Glutamatergic neuron (in vitro differentiated cells): ENCODE results near the gene ZNF587B. TPM values are rescaled to one million over a fixed set of nuclear protein-coding genes. Genes with fewer than 3 reads are reported as not detected.
"Not testable (repeated sequence)": the region's sequence is repeated elsewhere in the genome, so short reads cannot be mapped to it uniquely, and the experiment has no call there.

ENCODE experiments used
- DNase-seq: peaks from one replicate; pipeline ENCODE4 v3.0.0; 2022
- H3K27ac Mint-ChIP-seq: one replicate; pipeline ENCODE4 v1.8.0; 2020; ENCODE audit warnings: mild to moderate bottlenecking, mixed read lengths, inconsistent platforms; ENCODE audit not compliant: unreplicated experiment
- H3K27me3 Mint-ChIP-seq: one replicate; pipeline ENCODE4 v1.8.0; 2020; ENCODE audit warnings: mild to moderate bottlenecking, moderate library complexity, mixed read lengths, inconsistent platforms; ENCODE audit not compliant: unreplicated experiment
- H3K36me3 Mint-ChIP-seq: one replicate; pipeline ENCODE4 v1.8.0; 2020; ENCODE audit warnings: mild to moderate bottlenecking, mixed read lengths, inconsistent platforms; ENCODE audit not compliant: unreplicated experiment
- H3K4me1 Mint-ChIP-seq: one replicate; pipeline ENCODE4 v1.8.0; 2020; ENCODE audit warnings: mild to moderate bottlenecking, low read depth, mixed read lengths, inconsistent platforms; ENCODE audit not compliant: unreplicated experiment
- H3K4me3 Mint-ChIP-seq: one replicate; pipeline ENCODE4 v1.8.0; 2020; ENCODE audit warnings: mild to moderate bottlenecking, mixed read lengths, inconsistent platforms; ENCODE audit not compliant: unreplicated experiment
- H3K9me3 Mint-ChIP-seq: one replicate; pipeline ENCODE4 v1.8.0; 2020; ENCODE audit warnings: mild to moderate bottlenecking, moderate library complexity, mixed read lengths, inconsistent platforms; ENCODE audit not compliant: unreplicated experiment
- total RNA-seq: library from RNA; stranded (reverse); fragmentation: NEBNext Ultra II Directional; extraction: Animal tissue kit (Norgen Biotek cat#: 25700); gene quantifications from one replicate; pipeline ENCODE4 v1.2.1, GENCODE V29; 2021; ENCODE audit not compliant: unreplicated experiment
- TF ChIP-seq, protein P1 (sequence below): fragments of 200-600 bp; sonication (generic); IDR thresholded peaks from one replicate; pipeline ENCODE4 v1.5.0; 2021; ENCODE audit not compliant: partially characterized antibody, unreplicated experiment

The ZNF587B gene
- total RNA-seq, 1 donor from 2014 or later: 16.9 TPM

DNA sequence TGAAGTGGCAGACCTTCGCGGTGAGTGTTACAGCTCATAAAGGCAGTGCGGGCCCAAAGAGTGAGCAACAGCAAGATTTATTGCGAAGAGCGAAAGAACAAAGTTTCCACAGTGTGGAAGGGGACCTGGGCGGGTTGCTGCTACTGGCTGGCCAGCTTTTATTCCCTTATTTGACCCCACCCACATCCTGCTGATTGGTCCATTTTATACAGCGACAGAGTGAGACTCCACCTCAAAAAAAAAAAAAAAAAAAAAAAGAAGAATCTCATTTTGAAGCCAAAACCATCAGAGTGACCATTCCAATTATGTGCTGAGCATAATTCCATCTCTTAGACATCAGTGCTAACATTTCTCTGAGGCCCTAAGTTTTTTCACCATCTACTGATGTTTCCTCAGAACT, 13.4 kb upstream of the ZNF587B start:
- TF ChIP-seq, protein P1, sequence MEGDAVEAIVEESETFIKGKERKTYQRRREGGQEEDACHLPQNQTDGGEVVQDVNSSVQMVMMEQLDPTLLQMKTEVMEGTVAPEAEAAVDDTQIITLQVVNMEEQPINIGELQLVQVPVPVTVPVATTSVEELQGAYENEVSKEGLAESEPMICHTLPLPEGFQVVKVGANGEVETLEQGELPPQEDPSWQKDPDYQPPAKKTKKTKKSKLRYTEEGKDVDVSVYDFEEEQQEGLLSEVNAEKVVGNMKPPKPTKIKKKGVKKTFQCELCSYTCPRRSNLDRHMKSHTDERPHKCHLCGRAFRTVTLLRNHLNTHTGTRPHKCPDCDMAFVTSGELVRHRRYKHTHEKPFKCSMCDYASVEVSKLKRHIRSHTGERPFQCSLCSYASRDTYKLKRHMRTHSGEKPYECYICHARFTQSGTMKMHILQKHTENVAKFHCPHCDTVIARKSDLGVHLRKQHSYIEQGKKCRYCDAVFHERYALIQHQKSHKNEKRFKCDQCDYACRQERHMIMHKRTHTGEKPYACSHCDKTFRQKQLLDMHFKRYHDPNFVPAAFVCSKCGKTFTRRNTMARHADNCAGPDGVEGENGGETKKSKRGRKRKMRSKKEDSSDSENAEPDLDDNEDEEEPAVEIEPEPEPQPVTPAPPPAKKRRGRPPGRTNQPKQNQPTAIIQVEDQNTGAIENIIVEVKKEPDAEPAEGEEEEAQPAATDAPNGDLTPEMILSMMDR: no peak
- no peak for DNase-seq
- Mint-ChIP-seq H3K36me3 (no peaks in the 10 kb centered on the region), H3K27ac (no peak overlapping the region), H3K4me1 (peaks cover 23% of the 10 kb centered on the region), H3K9me3 (peaks cover 1% of the 10 kb centered on the region), H3K4me3 (peak overlapping the region; percentile 36), H3K27me3 (peaks cover 5% of the 10 kb centered on the region)

DNA sequence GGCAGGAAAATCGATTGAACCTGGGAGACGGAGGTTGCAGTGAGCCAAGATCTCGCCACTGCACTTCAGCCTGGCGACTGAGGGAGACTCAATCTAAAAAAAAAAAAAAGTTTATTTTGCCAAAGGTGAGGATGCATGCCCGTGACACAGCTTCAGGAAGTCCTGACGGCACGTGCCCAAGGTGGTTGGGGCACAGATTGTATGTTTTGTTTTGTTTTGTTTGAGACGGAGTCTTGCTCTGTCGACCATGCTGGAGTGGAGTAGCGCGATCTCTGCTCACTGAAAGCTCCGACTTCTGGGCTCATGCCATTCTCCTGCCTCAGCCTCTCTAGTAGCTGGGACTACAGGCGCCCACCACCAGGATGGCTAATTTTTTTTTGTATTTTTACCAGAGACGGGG, 12.1 kb upstream of the ZNF587B start:
- H3K9me3 Mint-ChIP-seq: peaks cover 3% of the 10 kb centered on the region
- peaks cover 26% of the 10 kb centered on the region for H3K4me1 Mint-ChIP-seq
- H3K4me3 Mint-ChIP-seq: peak overlapping the region; percentile 78
- DNase-seq: no peak
- TF ChIP-seq, protein P1: no peak
- H3K36me3 Mint-ChIP-seq: peaks cover 8% of the 10 kb centered on the region
- peaks cover 5% of the 10 kb centered on the region for H3K27me3 Mint-ChIP-seq
- H3K27ac Mint-ChIP-seq: no peak overlapping the region

DNA sequence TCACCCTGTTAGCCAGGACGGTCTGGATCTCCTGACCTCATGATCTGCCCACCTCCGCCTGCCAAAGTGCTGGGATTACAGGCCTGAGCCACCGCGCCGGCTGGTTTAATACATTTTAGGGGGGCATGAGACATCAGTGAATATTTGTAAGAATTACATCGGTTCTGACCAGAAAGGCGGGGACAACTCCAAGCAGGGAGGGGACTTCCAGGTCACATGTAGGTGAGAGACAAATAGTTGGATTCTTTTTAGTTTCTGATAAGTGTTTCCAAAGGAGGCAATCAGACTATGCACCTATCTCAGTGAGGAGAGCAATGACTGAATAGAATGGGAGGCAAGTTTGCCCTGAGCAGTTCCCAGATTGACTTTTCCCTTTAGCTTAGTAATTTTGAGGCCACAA, 11.7 kb upstream of the ZNF587B start:
- H3K27ac Mint-ChIP-seq: no peak overlapping the region
- H3K4me3 Mint-ChIP-seq: peak overlapping the region; percentile 78
- peaks cover 5% of the 10 kb centered on the region for H3K27me3 Mint-ChIP-seq
- DNase-seq: no peak
- peaks cover 8% of the 10 kb centered on the region for H3K36me3 Mint-ChIP-seq
- H3K4me1 Mint-ChIP-seq: peaks cover 27% of the 10 kb centered on the region
- TF ChIP-seq, protein P1: no peak
- peaks cover 3% of the 10 kb centered on the region for H3K9me3 Mint-ChIP-seq

DNA sequence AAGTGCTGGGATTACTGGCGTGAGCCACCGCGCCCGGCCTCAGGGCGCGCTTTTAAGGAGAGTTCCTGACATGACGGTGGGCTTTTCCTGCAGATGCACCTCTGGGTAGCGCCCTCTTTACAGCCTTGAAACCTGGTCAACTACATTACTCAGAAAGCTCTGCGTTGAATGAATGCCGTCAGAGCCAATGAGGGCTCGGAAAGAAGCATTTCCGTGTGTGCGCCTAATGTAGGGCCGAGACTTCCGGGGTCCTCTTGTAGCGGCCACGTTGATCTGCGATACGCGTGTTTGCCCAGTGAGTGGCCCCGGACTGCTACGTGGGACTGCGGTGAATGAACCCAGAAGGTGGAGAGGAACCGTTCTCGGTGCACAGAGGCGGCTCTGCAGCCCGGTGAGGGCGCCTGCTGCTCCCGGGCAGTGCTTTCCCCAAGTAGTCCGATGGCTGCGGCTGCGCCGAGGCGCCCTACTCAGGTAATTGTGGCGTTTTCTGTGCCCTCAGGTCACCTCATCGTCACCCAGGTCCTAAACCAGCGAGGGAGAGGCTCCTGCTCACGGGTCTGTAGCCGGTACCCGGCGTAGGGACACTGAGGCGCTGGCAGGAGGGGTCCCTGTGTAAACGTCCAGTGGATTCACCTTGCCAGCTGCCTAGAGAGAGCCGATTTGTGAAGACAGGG, 10.5 kb upstream of the ZNF587B start:
- peaks cover 27% of the 10 kb centered on the region for H3K4me1 Mint-ChIP-seq
- peak overlapping the region; percentile 95 for H3K4me3 Mint-ChIP-seq
- peaks cover 8% of the 10 kb centered on the region for H3K36me3 Mint-ChIP-seq
- H3K27me3 Mint-ChIP-seq: peaks cover 5% of the 10 kb centered on the region
- peak overlapping the region; percentile 72 for H3K27ac Mint-ChIP-seq
- TF ChIP-seq, protein P1: no peak
- peak; percentile 74 for DNase-seq
- peaks cover 3% of the 10 kb centered on the region for H3K9me3 Mint-ChIP-seq

DNA sequence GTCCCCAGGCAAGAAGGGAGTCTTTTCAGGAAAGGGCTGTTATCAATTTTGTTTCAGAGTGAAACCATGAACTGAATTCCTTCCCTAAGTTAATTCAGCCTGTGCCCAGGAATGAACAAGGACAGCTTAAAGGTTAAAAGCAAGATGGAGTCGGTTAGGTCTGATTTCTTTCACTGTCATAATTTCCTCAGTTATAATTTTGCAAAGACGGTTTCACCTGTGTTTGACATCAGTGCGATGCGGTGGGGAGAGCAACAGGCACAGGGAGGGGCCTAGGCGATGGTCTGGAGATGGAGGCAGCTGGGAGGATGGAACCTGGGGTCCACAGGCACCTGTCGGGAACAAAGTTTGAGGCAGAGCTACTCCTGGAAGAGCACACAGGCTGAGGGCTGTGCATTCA, 9.5 kb upstream of the ZNF587B start:
- Mint-ChIP-seq H3K27me3 (peaks cover 4% of the 10 kb centered on the region), H3K4me1 (peaks cover 27% of the 10 kb centered on the region), H3K9me3 (peaks cover 2% of the 10 kb centered on the region), H3K4me3 (peak overlapping the region; percentile 95), H3K36me3 (peaks cover 8% of the 10 kb centered on the region), H3K27ac (peak overlapping the region; percentile 72)
- DNase-seq: no peak
- TF ChIP-seq, protein P1: no peak

DNA sequence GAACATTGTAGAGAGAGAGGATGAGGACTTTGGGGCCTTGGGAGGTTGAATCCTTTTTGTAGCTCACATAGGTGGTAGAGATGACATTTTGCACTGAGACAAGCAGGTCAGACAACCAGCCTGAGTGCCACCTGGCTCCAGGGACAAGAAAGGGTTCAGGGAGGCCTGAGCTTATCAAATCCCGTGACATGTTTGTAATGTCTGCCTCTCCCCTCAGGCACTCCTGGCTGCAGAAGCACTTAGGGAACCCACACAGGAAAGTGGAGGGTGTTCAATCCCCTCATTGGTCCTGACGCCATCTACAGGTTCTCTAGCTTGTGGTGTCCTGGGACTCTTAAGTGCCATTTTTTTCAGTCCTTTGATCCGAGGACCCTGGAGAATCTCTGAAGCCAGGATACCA, 9.0 kb upstream of the ZNF587B start:
- not testable (repeated sequence) for H3K9me3 Mint-ChIP-seq, H3K36me3 Mint-ChIP-seq, H3K27ac Mint-ChIP-seq, DNase-seq, H3K27me3 Mint-ChIP-seq
- H3K4me1 Mint-ChIP-seq: peaks cover 27% of the 10 kb centered on the region
- peak overlapping the region; percentile 95 for H3K4me3 Mint-ChIP-seq

DNA sequence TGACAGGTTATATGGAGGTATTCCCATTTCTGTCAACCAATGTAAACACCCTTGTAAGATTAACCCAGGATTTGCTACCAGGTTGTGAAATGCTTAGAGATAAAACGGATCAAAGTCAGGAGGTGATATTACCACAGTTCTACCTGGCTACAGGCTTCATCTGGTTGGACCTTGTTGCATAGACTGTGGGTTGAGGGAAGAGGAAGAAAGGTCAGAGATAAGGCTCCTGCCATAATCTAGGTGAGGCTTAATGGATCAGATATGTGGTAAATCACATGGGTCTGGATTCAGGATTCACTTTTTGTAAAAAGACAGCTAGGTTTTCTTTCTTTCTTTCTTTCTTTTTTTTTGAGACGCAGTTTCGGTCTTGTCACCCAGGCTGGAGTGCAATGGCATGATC, 8.6 kb upstream of the ZNF587B start:
- H3K36me3 Mint-ChIP-seq, DNase-seq, H3K4me3 Mint-ChIP-seq, H3K9me3 Mint-ChIP-seq, H3K27me3 Mint-ChIP-seq, H3K27ac Mint-ChIP-seq: not testable (repeated sequence)
- peaks cover 27% of the 10 kb centered on the region for H3K4me1 Mint-ChIP-seq

DNA sequence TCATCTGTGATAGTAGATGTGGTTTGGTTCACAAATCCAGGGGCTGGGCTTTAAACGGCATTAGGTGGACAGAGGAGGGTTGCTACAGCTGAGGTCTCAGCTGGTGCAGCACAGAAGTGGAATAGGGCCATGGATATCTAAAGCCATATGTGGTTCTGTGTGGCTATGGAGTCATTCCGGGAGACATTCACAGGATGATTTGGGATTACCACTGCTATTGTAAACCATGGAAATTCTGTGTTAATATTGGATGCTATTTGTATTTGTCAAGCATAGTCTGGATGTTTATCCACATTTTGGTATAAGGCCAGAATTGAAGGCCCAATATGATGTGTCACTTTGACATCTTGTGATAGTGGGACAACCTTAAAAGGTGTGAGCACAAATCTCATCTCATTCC, 6.9 kb upstream of the ZNF587B start:
- H3K27me3 Mint-ChIP-seq, DNase-seq, H3K36me3 Mint-ChIP-seq, H3K9me3 Mint-ChIP-seq: not testable (repeated sequence)
- peak overlapping the region; percentile 16 for H3K4me3 Mint-ChIP-seq
- H3K27ac Mint-ChIP-seq: peak overlapping the region; percentile 9
- H3K4me1 Mint-ChIP-seq: peaks cover 29% of the 10 kb centered on the region
